GM21528 (cell line): ENCODE data around the gene PCIF1.
"Not testable (repeated sequence)": the region's sequence is repeated elsewhere in the genome, so short reads cannot be mapped to it uniquely, and the experiment has no call there.

Experiments used
- ATAC-seq: cut with Tn5 transposase; IDR thresholded peaks from one replicate; pipeline ENCODE4 v1.9.1; 2021; ENCODE audit warnings: mild to moderate bottlenecking, moderate library complexity; ENCODE audit not compliant: unreplicated experiment, low FRiP score

PCIF1 gene

GRCh38 chr20:45946149-45946970, 11.9 kb downstream of the PCIF1 start:
- ATAC-seq: no peak

GRCh38 chr20:45947110-45947866, 12.8 kb downstream of the PCIF1 start:
- ATAC-seq: no peak

GRCh38 chr20:45948261-45948733, 13.8 kb downstream of the PCIF1 start:
- ATAC-seq: no peak

- ATAC-seq: no peak
Measured at GRCh38 chr20:45948742-45949541, 14.5 kb downstream of the PCIF1 start.

- no peak for ATAC-seq
Measured at GRCh38 chr20:45949542-45950329, 15.3 kb downstream of the PCIF1 start.

- no peak for ATAC-seq
Measured at GRCh38 chr20:45950330-45950646, 15.8 kb downstream of the PCIF1 start.

- no peak for ATAC-seq
Measured at GRCh38 chr20:45951925-45952834, 17.7 kb downstream of the PCIF1 start.

- ATAC-seq: no peak
Measured at GRCh38 chr20:45952861-45953260, 18.4 kb downstream of the PCIF1 start.

- ATAC-seq: no peak
Measured at GRCh38 chr20:45953672-45954071, 19.2 kb downstream of the PCIF1 start.

GRCh38 chr20:45956326-45956725, 21.8 kb downstream of the PCIF1 start:
- not testable (repeated sequence) for ATAC-seq

GRCh38 chr20:45957021-45957941, 22.8 kb downstream of the PCIF1 start:
- no peak for ATAC-seq

GRCh38 chr20:45958593-45958992, 24.1 kb downstream of the PCIF1 start:
- ATAC-seq: no peak

GRCh38 chr20:45959126-45959525, 24.6 kb downstream of the PCIF1 start:
- no peak for ATAC-seq

GRCh38 chr20:45959956-45960630, 25.6 kb downstream of the PCIF1 start:
- no peak for ATAC-seq

GRCh38 chr20:45962031-45962755, 27.7 kb downstream of the PCIF1 start:
- no peak for ATAC-seq

- no peak for ATAC-seq
Measured at GRCh38 chr20:45963059-45964005, 28.8 kb downstream of the PCIF1 start.
